GDM1 (cell line): ENCODE measurements around the gene ACKR3.

Experiments used
- DNase-seq: peaks from one replicate; lab custom pipeline; 2025; lab: John Stamatoyannopoulos, UW

The ACKR3 gene

DNA sequence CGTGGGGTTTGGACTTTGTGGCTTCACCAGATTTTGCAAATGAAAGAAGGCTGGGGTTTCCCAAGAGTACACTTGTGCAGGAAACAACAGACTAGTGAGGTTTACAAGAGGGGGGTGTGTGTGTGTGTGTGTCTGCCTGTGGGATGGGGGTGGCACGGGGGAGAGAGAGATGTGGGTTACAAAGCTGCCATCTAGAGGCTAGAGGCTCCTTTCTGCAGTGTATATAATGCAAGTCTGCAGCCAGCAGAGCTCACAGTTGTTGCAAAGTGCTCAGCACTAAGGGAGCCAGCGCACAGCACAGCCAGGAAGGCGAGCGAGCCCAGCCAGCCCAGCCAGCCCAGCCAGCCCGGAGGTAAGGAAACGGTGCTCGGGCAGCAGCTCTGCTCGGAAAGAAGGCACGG lies at the start of gene ACKR3:
ACKR3 (plus strand) TSS at position 253 of the 401 bp plus-strand sequence. CDS start 10,641 bp downstream, outside the sequence.
- peak; percentile 89 for DNase-seq

GRCh38 chr2:236521556-236521955 lies 48.1 kb upstream of the ACKR3 start:
- no peak for DNase-seq

DNA sequence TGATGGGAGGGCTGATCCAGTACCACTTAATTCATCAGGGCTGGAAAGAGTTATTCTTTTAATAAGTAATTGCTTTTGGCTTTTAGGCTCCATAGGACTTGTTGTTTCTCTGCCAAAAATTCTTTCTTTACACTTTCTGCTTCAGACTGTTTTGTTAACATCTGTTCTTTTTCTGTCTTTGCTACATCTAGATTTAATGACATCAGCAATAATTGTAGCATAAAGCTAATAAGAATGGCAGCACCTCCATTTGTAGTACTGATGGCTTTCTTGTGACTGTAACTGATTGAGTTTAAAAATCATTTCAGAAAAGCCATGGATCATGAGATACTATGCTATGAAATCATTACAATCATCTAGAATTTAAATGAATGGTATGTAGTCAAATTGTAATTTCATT lies 46.4 kb upstream of the ACKR3 start:
- DNase-seq: no peak

DNA sequence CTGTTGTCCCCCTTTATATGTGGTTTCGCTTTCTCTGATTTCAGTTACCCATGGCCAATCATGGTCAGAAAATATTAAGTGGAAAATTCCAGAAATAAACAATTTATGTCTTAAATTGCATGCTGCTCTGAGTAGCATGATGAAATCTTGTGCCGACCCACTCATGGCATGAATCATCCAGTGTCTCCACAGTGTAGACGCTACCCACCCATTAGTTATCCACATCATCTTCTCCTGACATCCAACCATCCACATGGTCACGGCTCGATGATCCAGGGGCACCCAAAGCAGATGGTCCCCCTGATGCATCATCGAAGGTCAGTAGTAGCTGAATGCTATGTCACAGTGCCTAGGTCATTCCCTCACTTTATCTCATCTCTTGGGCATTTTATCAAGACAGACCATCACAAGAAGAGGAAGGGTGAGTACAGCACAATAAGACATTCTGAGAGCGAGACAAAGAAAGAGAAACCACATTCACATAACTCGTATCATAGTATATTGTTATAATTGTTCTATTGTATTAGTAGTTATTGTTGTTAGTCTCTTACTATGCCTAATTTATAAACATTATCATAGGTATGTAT lies 44.1 kb upstream of the ACKR3 start:
- DNase-seq: no peak

DNA sequence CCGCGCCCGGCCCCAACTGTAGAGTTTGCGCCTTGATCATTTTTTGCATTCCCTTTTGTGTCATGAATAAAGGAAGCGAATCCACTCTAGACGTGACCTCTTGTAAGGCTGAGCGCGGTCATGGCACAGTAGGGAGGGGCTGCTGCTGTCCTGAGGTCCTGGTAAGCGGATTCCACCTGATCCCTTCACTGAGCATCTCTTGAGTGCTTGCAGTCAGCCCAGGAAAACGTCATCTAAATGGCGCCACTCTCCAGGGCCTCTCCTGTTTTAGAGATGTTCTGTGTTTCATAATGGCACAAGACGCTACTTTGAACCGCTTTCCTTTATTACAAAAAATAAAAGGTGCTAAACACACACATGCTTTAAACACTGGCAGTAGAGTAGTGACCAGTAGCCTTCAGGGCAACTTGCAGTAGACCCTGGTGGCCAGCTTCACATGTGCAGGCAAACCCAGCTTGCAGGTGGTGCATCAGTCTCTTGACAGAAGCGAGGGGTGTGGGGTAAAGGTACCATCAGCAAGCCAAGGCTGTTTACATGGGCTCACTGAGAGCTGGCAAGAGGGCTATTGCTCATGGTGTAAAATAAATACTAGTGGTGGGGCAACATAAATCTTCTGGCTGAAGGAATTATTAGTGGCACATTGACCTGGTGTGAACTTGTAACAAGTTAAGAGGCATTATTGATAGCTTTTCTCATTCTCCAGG lies 43.0 kb upstream of the ACKR3 start:
- no peak for DNase-seq

DNA sequence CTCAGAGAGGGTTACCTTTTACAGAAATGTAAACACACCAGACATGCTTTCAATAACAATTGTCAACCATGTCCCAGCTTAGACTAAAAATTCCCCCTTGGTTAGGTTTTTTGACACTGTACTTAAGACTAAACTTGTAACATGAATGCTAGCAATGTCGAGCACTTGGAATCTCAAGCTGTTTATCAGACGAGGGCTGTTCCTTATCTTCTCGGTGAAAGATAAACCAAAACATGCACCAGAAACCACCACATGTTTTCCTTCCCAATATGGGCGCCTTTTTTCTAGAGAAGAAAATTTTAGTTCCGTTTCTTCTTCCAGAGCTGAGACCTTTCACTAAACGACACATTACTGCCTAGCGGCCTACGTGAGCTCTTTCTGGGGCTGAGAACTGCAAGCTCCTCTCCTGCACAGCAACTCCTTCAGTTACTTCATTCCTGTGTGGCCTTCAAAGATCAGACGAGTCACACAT lies 42.4 kb upstream of the ACKR3 start:
- DNase-seq: no peak

DNA sequence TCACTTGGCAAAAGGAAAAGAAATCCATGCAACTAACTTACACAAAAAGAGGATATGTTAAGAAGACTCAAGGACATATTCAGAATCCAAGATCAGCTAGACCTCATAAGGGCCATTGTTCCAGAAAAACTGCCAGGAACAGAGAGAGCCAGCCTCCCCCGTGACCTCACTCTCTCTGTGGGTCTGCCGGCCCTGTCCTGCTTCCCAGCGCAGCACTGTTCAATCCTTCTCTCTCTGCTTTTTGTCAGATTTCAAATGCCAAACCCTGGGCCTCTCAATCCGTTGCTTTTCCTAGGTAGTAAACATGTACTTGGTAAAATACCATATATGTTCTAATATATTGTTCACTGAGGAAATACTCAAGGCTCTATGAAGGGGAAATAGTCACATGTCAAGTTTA lies 40.0 kb upstream of the ACKR3 start:
- DNase-seq: no peak

DNA sequence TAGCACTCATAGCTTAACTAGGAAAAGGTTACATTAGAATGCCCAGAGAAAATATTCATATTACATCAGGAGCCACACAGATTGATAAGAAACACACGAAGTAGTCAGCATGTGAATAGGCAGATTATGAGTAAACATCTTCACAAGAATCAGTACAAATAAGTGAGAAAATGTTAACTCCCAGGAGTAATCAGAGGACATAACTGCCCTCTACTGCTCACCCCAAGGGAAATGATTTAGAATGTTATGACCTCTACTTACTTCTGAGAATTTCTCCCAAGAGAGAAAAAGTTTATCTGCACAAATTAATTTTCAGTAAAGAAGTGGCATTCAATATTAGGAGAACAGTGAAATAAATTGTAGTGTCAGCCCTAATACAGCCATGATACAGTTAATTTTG lies 39.1 kb upstream of the ACKR3 start:
- no peak for DNase-seq

DNA sequence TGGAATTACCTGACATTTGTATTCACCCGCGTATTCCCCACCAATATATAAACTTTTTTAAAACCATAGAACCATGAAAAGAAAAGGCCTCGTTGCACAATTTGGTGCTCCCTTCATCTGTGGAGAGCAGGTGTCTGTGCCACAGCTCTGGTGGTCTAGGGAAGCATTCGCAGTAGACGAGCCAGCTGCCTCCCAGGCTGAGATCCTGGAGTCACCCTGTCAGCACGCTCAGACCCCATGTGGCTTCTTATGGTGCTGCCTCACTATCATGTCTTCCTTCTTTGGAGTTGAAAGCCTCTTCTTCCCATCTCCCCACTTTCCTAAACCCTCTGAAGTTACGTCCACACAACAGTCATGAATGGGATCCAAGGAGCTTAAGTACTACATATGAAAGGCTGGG lies 38.4 kb upstream of the ACKR3 start:
- no peak for DNase-seq

- DNase-seq: no peak
These were observed 37.6 kb upstream of the ACKR3 start for GRCh38 chr2:236531996-236532395.

- DNase-seq: no peak
These were observed 36.3 kb upstream of the ACKR3 start for GRCh38 chr2:236533343-236533742.

- DNase-seq: no peak
These were observed 34.6 kb upstream of the ACKR3 start for GRCh38 chr2:236535024-236535423.

GRCh38 chr2:236536727-236537398 lies 32.8 kb upstream of the ACKR3 start:
- DNase-seq: peak; percentile 39

- DNase-seq: no peak
These were observed 31.4 kb upstream of the ACKR3 start for GRCh38 chr2:236538242-236538641.

GRCh38 chr2:236541008-236541562 lies 28.5 kb upstream of the ACKR3 start:
- no peak for DNase-seq

DNA sequence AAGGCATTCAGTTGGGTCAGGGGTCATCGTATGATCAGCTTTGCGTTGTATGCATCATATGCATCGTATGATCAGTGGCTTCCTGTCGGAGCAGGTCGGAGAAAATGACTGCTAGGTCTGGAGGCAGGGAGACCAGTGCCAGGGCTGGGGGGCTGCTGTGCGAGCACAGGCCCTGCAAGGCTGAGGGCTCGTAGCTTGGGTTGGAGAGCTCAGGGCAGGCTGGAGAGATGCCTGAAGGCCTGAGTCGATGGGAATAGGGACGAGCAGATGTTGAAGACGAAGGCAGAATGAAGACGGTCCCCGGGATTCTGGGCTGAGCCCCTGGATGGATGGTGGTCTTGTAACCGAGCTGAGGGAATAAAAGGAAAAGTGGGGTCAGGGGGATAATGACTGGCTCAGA lies 25.3 kb upstream of the ACKR3 start:
- no peak for DNase-seq

DNA sequence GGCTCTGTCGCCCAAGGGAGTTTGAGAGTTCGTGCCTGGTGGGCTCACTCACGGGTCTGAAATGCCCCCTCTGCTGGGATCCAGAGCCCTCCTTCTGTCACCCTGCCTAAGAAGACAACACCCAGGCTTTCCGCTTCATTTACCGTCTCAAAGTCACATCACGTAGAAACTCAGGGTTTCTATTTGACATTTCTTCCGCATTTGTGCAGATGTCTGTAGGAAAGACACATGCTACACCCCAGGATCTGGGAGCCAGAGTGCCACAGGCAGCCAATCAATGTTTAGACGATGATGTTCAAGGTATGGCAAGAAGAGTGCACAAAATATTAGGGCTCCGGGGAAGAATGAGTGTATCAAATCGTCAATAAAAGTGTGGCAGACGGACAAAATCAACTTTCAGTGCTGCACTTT lies 24.4 kb upstream of the ACKR3 start:
- no peak for DNase-seq

GRCh38 chr2:236545814-236546480 lies 23.7 kb upstream of the ACKR3 start:
- peak; percentile 52 for DNase-seq

- peak; percentile 95 for DNase-seq
These were observed 23.0 kb upstream of the ACKR3 start for GRCh38 chr2:236546561-236547002.

DNA sequence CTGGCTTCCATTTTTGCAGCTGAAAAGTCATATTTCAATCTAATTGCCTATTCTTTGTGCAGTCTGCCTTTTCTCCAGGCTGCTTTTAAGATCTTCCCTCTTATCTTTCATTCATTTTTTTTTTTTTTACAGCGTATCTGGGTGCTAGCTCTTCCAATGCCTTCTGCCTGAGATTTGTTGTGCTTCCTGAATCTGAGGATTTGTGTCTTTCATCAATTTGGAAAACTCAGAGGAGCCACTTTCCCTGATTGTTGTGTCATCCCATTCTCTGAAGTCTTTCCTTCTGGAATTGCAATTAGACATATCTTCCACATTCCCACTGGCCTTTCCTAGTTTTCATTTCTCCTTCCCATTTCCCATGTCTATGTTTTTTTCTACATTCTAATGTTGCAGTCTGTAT lies 21.9 kb upstream of the ACKR3 start:
- no peak for DNase-seq

DNA sequence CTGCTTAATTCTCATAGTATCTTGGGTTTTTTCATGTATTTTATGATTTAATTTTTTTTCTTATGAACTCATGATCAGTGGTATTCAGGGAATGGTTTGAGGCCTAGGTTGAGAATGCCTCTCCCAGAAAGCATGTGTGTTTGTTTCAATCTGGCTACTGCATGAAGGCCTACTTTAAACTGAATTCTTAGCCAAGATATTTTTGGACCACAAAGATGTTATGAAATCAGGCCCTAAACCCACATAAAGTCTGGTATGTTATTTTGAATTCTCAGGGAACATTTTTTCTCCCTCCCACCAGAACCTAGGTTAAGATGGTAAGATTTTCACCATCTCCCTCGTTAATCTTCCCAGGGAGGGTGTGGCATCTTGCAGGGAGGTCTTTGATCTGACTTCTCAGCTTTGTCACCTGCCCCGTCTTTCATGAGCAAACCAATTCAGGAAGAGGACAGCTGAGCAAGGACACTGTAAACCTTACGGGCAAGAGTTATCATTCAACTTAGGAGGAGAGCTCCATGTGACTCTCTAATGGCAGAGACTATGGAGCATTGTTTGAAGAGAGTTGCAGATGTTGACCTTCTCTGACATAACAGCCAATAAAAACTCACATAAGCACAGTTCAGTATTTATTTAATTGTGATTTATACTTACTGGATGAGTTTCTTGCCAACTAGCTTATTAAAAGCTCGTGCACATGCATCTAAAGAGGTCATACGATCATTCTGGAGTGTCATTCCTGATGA lies 21.3 kb upstream of the ACKR3 start:
- no peak for DNase-seq

- DNase-seq: no peak
These were observed 20.5 kb upstream of the ACKR3 start for GRCh38 chr2:236549165-236549564.
